Calu3 (cell line): ENCODE results near the gene PBX1. TPM values are rescaled to one million over a fixed set of nuclear protein-coding genes. Genes with fewer than 3 reads are reported as not detected.

Experiments used
- BruUV-seq: library from RNA; stranded (reverse); fragments of 400-500 nt; replicated peaks from 2 replicates; lab custom pipeline; 2021; lab: Mats Ljungman, UMichigan
- CTCF ChIA-PET: fragments of 300-600 bp; sonication (Branson Sonifier 250); formaldehyde crosslinking; loops from one replicate; lab custom pipeline; 2022; ENCODE audit warnings: antibody characterized with exemption; lab: Charles Lee
- DNase-seq: peaks from one replicate; pipeline ENCODE4 v3.0.0; 2022
- H3K27ac Mint-ChIP-seq: one replicate; pipeline ENCODE4 v1.8.0; 2022; ENCODE audit warnings: mixed read lengths; ENCODE audit not compliant: unreplicated experiment
- H3K27me3 Mint-ChIP-seq: one replicate; pipeline ENCODE4 v1.8.0; 2022; ENCODE audit warnings: mixed read lengths; ENCODE audit not compliant: unreplicated experiment
- H3K36me3 Mint-ChIP-seq: one replicate; pipeline ENCODE4 v1.8.0; 2022; ENCODE audit warnings: mild to moderate bottlenecking, moderate library complexity, mixed read lengths; ENCODE audit not compliant: insufficient read depth, unreplicated experiment
- H3K4me1 Mint-ChIP-seq: one replicate; pipeline ENCODE4 v1.8.0; 2022; ENCODE audit warnings: mild to moderate bottlenecking, low read depth, mixed read lengths; ENCODE audit not compliant: unreplicated experiment
- H3K4me3 Mint-ChIP-seq: one replicate; pipeline ENCODE4 v1.8.0; 2022; ENCODE audit warnings: mild to moderate bottlenecking, low read depth, moderate library complexity, mixed read lengths; ENCODE audit not compliant: unreplicated experiment
- H3K9me3 Mint-ChIP-seq: one replicate; pipeline ENCODE4 v1.8.0; 2022; ENCODE audit warnings: low read depth, mixed read lengths; ENCODE audit not compliant: unreplicated experiment
- CTCF ChIP-seq: fragments of 200-600 bp; IDR thresholded peaks from one replicate; pipeline ENCODE4 v1.8.0; 2022; ENCODE audit warnings: antibody characterized with exemption; ENCODE audit not compliant: unreplicated experiment
- intact Hi-C: fragments of 100-400 bp; cut with micrococcal nuclease; formaldehyde crosslinking; loops from one replicate; pipeline ENCODE4 v1.10.0; 2022; ENCODE audit not compliant: unreplicated experiment
- total RNA-seq: library from RNA; stranded (reverse); gene quantifications from 2 replicates; pipeline ENCODE4 v1.2.3, GENCODE V29; 2022

Gene PBX1
- total RNA-seq, 1 experiment from 2014 or later: 22.5 TPM

- Mint-ChIP-seq H3K27me3 (no peaks in the 10 kb centered on the region), H3K27ac (no peak overlapping the region), H3K4me3 (no peak overlapping the region), H3K9me3 (no peaks in the 10 kb centered on the region), H3K36me3 (no peaks in the 10 kb centered on the region), H3K4me1 (peaks cover 14% of the 10 kb centered on the region)
- intact Hi-C loops: no loop called here
- no TSS peak for BruUV-seq
- no peak for TF ChIP-seq CTCF
- CTCF ChIA-PET: no interaction called here
- DNase-seq: no peak
Measured at GRCh38 chr1:164754088-164754600, 195.2 kb downstream of the PBX1 start.

GRCh38 chr1:164755690-164756089, 196.7 kb downstream of the PBX1 start:
- BruUV-seq: no TSS peak
- Mint-ChIP-seq H3K9me3 (no peaks in the 10 kb centered on the region), H3K27ac (no peak overlapping the region), H3K4me3 (no peak overlapping the region), H3K4me1 (peaks cover 10% of the 10 kb centered on the region), H3K27me3 (no peaks in the 10 kb centered on the region), H3K36me3 (no peaks in the 10 kb centered on the region)
- TF ChIP-seq CTCF: no peak
- no peak for DNase-seq
- intact Hi-C loops: no loop called here
- CTCF ChIA-PET: interaction anchor here (0.7 kb wide), 1 partner anchor 14 kb away, joined by 7 read pairs; no protein-coding TSS in a partner anchor

- no peak overlapping the region for H3K27ac Mint-ChIP-seq
- CTCF ChIA-PET: no interaction called here
- intact Hi-C loops: no loop called here
- no peaks in the 10 kb centered on the region for H3K27me3 Mint-ChIP-seq
- peaks cover 8% of the 10 kb centered on the region for H3K4me1 Mint-ChIP-seq
- no peaks in the 10 kb centered on the region for H3K9me3 Mint-ChIP-seq
- BruUV-seq: no TSS peak
- no peak for TF ChIP-seq CTCF
- H3K4me3 Mint-ChIP-seq: no peak overlapping the region
- H3K36me3 Mint-ChIP-seq: no peaks in the 10 kb centered on the region
- no peak for DNase-seq
Measured at GRCh38 chr1:164756741-164757140, 197.8 kb downstream of the PBX1 start.

GRCh38 chr1:164757625-164758024, 198.6 kb downstream of the PBX1 start:
- Mint-ChIP-seq H3K9me3 (no peaks in the 10 kb centered on the region), H3K4me3 (no peak overlapping the region), H3K27ac (no peak overlapping the region), H3K36me3 (no peaks in the 10 kb centered on the region), H3K27me3 (no peaks in the 10 kb centered on the region), H3K4me1 (no peaks in the 10 kb centered on the region)
- no peak for TF ChIP-seq CTCF
- intact Hi-C loops: no loop called here
- CTCF ChIA-PET: interaction anchor here (0.7 kb wide), 1 partner anchor 49 kb away, joined by 3 read pairs; no protein-coding TSS in a partner anchor
- no TSS peak for BruUV-seq
- DNase-seq: no peak
